Stimulated activated CD8-positive, alpha-beta memory T cell treated with anti-CD3 and anti-CD28 coated beads, Interleukin-15, amount 100 ng/mL, for 1 hour (primary cell): ENCODE measurements around the gene CYB5RL.
"Not testable (repeated sequence)": the region's sequence is repeated elsewhere in the genome, so short reads cannot be mapped to it uniquely, and the experiment has no call there.

Experiments used
- DNase-seq: peaks from one replicate; pipeline ENCODE4 v3.0.0-alpha.2; 2020; ENCODE audit warnings: low read depth

The CYB5RL gene

DNA sequence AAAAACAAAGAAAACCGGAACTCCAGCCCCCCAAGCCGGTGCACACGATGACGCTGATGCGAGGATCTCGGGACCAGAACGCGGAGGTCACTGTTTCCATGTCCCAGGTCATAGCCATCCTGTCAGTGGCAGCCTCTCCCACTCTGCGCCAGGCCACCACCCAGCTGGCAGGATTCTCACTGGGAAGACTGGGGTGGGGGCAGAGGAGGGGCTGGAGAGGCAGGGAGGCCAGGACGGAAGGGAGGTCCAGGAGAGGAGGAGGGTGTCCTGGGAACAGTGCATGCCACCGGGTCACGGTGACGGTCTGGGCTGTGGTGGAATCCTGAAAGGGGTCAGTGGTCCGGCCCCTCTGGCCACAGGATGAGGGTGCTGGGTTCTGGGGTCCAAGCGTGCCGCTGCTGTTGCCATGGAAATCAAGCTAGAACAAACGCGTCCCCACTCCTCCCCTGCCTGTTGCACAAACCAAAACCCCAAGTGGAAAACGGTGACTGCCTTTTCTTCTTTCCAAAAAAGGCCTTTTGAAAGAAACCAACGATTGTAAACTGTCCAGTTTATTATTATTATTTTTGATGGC, 26.2 kb upstream of the CYB5RL start:
- no peak for DNase-seq

DNA sequence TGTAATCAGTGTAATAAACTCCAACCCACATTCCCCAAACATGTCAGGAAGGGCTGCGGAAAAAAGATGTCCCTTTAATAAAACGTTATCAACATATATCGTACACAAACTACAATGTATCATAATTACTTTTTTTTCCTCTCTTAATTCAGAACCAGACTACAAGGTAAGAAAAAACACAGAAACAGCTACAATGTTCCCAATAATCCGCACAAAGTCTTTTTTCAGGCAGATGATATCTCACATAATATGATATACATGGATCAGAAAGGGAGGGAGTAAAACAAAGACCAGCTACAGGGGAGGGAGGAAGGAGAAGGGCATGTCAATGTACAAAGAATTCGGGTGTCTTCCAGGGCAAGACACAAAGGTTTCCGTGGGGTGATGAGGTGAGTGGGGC, 25.5 kb upstream of the CYB5RL start:
- no peak for DNase-seq

DNA sequence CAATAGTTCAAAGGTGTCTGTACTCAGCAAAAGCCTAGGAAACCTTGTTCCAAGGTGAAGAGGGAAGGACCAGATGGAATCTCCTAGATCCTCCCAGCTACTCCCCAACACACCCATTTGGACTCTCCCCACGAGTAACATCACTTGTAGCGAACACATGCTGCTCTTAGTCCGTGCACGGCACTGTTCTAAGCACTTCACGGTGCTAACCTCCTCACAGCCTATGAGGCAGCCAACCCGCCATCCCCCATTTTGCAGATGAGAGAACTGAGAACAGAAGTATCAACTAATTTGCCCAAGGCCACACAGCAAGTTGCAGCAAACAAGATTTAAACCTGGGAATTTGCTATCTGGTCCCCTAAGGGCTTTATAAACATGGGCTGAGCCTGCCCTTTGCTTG, 24.4 kb upstream of the CYB5RL start:
- DNase-seq: no peak

DNA sequence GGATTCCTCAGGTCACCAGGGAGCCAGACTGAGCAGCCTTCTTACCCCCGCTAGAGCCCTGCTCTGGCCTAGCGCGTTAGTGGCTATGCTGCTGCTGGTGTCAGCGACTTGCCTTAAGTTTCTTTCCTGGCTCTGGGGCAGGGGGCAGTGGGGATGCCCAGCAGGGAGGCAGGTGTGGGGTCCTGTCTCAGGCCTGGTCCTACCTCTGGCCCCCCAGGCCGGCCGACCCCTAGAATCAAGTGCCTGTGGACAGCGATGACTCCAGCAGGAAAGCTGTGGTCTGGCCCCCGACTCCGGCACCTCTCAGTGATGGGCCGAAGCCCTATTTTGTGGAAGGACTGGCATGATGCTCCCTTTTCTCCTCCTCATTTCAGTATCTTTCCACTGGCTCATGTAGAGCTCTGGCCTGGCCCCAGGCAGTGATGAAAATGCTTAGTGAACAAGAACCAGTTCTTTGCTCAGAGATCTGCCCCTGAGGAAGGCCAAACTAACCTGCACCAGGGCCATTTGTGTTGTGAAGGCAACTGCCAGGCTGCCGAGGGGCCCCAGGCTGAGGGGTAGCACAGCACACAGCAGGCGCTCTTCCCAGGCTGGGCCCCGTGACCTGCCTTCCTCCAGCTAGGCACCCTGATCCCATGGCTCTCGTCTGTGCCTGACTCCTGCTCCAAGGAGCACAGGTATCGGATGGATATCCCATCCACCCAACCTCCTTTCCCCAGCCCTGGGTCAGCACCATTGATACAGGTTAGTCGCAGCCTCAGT, 23.8 kb upstream of the CYB5RL start:
- DNase-seq: no peak

DNA sequence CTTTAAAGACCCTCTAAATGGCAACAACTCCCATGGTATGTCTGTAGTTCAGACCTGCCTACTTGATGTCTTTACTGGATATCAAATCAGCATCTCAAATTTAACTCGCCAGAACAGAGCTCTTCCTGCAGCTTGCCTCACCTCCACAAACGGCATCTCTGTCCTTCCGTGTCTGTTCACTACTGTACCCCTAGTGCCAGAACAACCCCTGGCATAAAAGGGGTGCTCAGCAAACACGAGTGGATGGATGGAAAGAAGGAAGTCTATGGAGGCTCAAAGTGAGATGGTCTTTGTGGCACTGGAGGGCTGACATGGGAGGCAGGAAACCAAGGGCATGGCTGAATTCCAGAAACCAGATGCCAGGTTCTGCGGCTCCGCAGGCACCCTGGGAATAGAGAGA, 22.9 kb upstream of the CYB5RL start:
- no peak for DNase-seq

DNA sequence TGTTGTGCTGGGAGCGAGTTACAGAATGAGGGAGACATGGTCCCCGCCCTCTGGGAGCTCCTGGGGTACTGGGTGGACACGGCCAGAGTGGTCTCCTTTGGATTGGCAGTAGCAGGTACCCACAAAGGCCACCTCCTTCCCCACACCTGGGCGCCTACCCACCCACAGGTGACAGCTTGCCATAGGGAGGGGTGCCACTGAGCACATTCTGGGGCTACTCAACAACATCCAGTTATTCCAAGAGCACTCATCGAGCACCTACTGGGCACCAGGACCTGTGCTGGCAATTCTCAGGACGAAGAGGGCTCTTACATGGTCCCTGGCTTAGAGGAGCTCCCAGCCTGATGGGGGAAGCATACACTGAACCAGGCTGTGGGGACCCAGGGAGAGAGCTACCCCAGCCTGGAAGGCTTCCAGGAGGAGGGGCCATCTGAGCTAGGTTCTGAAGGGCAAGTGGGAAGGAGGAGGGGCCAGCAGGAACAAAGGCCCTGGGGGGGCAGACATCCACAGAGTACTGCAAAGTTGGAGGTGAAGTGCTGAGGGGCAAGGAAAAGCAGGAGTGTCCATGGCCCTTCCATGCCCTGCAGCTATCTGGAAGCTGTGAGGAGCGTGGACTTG, 22.1 kb upstream of the CYB5RL start:
- no peak for DNase-seq

DNA sequence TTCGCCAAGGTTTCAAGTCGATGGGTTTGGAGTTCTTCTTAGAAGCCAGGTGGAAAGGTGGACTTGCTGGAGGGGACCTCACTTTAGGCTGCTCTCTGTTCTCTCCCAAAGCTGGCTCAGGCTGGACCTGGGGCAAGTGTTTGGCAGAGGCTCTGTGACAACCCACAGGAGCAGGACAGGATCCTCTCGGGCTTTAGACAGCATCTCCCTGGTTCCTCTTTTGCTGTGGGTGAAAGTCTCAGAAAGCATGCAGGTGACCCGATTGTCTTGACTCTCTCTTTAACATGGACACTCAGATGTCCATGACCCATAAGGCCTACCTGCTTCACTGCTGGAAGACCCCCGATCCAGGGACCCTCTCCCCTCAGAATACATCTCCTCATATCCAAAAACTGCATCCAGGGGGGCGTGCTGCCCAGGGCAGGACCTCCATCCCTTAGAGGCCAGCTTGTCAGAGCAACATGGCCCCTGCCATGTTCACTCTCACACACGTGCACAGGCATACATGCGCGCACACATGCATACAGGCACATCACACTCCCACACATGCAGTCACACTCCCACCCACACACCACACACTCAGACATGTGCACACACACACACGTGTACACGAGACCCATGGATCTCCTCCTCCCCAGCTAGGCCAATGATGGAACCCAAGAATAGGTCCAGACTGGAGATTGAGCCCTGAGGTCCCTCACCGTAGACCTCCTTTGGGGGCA, 21.4 kb upstream of the CYB5RL start:
- DNase-seq: no peak

DNA sequence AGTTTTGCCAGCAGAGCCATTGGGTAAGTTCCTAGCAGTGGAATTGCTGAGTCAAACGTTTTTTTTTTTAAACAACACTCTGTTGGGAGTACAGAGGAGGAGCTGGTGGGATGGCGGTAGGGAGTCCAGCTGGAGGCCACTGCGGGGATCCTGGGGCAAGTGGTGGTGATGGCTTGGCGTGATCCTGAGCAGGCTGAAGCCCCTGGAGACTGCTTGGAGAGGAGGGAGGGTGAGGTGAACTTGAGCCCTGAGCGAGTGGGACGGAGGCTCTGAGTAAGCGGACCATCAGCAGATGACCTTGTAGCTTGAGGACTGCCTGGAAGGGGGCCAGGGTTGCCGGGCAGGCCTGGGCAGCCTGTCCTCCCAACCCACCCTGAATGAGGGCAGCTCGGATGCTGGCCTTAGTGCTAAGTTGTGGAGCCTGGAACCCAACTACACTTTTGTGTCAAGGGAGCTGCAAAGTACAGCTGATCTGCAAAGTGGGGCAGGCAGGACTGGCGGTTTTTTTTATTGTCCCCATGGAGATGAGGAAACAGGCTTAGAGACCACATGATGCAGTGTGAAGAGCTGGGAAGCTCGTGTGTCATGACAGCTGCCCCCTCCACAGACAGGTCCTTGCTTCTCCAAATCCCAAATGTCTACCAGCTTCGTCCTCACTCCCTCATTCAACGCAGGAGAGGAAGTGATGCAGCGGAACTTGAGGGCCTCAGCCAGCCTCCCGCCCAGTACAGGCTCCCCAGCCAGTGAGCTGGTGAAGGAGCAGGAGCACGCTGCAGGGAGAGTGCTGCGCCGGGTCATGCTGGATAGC, 20.4 kb upstream of the CYB5RL start:
- no peak for DNase-seq

DNA sequence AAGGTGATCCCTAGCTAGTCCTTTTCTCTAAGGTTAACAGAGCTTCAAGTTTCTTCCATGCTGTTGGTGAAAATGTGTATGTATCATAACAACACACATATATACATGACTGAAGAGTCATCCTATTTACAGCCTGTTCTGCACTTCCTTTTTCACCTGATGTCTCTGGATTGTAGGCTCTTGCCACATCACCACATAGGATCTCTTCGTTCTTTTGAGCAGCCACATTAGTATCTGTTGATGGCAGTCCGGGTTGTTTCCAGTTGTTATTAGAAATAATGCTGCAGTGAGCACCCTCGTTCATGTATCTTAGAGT, 19.8 kb upstream of the CYB5RL start:
- DNase-seq: no peak

DNA sequence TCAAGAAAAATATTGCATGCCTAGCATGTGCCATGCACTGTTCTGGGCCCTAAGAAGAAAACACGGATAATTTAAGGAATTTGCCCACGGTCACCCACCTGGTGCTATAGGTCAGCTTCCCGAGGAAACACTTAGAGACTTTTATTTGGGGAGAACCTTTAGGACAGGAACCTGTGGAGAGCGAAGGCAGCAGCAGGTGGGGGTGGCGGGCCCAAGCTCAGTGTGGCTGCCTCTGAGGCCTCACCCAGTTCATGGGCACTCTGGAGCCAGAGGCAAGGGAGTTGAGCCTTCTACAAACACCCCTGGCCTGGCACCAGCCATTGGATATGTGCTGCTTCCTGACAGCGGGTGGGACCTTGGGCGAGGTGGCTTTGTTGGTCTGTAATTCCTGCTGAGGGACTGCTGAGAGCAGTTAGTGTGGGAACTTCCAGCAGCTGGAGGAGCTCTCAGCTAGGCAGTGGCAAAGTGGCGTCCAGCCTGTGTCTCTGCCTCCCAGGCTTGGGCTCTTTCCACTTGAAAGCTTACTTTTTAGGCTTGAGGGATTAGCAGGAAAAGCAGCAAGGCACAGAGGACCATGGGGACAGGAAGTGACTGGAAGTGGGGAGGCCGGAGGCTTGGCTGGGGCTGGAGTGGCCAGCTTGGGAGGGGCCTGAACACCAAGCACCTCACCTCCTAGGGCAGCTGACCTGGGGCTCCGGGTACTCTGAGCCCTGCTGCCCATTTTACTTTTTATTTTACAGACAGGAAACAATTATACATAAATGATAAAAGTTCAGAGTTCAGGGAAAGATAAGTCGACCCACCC, 19.3 kb upstream of the CYB5RL start:
- DNase-seq: no peak

DNA sequence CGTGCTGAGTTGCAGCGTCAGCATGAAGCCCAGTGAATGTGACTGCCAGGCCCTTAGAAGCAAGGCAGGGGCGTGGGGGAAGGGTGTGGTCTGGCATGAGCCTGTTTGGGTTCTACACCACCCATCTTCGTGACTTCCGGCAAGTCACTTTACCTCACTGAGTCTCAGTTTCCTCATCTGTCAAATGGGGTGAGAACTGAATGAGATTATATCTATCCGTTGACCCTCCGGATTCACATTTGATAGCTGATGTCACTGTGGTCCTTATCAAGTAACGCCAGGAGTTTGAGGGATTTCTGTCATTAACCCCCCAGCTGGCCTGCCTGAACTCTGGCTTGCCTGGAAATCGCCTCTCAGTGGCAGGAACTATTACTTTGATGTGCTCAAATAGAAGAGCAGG, 15.7 kb upstream of the CYB5RL start:
- DNase-seq: no peak

DNA sequence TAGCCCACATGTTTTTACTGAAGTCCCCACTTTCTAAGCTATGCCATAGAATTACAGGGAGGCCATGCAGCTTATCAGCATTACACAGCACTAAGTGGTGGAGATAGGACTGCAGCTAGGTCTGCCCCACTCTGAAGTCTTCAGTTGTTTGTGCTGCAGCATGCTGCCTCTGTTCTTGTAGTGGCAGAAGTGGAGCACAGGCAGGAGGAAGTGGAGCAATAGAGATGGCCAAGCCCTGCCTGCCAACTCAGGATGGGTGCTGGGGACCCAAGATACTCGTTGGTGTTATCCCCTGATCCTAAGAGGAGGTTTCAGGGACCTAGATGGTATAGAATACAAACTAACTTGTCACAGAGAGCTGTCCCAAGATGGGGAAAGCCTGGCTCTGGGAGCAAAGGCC, 13.0 kb upstream of the CYB5RL start:
- DNase-seq: no peak

DNA sequence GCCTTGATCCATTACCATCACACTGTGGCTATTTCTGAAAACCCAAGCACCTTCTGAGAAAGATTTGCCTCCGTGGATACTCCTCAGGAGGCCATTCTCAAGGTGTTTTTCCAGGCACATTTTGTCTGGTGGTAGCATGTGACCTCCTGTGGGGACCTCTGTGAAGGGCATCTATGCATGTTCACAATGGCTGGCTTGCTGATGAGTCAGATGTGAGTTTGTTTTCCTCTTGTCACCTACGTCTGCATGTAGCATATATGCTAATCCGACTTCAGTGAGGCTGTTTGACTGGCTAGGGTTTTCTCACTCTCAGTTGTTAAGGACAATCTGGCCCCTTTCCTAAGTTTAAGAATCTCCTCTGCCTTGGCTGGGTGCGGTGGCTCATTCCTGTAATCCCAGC, 8.1 kb upstream of the CYB5RL start:
- DNase-seq: not testable (repeated sequence)

DNA sequence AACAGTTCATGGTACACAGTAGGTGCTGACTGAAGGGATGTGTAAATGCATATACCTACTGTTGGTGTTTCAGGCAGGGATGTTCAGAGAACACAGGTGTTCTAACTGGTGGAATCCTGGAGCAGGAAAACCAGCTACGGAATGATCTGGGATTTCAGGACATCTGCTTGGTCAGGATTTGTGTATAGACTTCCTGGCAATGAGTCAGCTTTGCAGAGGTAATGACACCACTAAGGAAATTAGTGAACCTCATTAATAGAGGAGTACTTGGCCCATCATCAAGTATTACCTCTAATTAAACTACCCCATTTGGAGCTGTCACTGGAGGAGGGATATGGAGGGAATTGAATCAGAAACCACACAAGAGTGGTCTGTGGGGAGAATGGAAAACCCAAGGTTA, 7.5 kb upstream of the CYB5RL start:
- DNase-seq: no peak

DNA sequence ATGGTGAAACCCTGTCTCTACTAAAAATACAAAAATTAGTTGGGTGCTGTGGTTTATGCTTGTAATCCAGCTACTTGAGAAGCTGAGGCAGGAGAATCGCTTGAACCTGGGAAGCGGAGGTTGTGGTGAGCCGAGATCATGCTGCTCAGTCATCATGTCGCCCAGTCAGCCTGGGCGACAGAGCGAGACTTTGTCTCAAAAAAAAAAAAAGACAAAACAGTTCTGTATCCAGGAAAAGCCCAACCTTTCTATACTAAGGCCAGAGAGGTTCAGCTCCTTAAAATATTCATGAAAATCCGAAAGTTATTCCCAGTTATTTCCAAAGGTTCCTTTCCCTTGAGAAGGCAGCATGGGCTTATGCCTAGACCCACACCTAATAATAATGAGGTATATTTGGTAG, 4.4 kb upstream of the CYB5RL start:
- no peak for DNase-seq

DNA sequence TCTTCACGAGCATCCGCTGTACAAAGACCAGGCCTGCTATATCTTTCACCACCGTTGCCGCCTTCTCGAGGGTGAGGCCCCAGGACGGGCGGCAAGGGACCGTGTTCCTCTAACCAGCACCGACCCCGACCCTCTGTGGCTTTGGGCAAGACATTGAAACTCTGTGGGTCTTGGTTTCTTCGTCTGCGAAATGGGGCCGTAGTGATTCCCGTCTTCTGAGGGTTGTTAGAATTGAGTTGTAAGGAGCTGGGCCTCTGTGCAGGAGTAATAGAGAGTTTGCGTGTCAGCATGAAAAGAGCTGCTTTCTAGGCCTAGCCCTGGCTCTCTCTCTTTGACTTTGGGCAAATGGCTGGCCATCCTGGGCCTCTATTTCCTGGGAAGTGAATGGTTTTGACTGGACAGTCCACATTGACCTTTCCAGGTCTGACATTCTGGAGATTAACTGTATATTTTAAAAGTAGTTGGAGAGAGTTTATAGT, 728 bp upstream of the CYB5RL start:
- DNase-seq: no peak

DNA sequence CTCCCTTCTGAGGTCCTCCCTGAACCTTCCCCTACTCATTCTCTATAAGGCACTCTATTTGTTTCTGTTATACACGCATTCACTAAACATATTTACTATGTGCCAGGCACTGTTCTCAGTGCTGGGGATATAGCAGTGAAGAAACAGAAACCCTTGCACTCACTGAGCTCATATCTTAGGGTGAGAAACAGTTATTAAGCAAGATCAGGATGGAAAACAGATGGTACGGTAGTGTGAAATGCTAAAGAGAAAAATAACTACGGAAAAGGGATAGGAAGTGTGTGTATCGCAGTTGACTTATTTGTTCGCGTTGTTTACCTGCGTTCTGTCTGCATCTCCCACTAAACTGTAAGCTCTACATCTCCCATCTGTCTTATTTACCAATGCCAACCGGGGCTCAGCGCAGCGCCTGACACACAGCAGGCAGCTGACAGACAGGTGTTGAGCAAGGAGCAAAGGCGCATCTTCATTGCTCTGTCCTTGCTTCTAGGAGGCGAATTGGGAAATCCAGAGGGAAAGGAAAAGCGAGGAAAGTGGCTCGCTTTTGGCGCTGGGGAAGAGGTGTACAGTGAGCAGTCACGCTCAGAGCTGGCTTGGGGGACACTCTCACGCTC, 572 bp downstream of the CYB5RL start:
- DNase-seq: no peak

DNA sequence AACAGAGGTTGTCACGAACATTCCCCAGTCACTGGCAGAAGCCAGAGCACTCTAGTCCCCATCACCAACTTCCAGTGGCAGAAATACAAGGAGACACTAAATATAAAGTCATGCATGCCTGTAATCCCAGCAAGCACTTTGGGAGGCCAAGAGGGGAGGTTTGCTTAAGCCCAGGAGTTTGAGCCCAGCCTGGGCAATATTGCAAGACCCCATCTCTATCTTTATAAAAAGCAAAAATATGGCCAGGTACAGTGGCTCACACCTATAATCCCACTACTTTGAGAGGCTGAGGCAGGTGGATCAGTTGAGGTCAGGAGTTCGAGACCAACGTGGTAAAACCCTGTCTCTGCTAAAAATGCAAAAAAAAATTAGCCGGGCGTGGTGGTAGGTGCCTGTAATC, 6.4 kb downstream of the CYB5RL start:
- no peak for DNase-seq

DNA sequence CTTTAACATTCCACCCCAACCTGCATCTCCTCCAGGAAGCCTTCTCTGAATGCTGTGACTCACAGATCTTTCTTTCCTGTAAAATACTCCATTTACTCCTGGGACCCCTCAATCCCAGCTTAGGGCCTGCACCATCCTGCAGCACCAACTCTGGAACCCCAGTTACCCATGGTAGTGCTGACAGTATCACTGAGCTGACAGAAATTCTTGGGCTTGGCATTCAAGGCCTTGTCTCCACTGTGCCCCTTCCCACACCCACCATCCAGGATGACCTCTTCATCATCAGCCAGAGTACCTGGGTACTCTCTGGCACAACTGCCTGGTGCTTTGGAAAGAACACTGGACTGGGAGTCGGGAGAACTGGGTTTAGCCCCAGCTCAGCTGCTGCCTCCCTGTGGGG, 8.3 kb downstream of the CYB5RL start:
- no peak for DNase-seq

DNA sequence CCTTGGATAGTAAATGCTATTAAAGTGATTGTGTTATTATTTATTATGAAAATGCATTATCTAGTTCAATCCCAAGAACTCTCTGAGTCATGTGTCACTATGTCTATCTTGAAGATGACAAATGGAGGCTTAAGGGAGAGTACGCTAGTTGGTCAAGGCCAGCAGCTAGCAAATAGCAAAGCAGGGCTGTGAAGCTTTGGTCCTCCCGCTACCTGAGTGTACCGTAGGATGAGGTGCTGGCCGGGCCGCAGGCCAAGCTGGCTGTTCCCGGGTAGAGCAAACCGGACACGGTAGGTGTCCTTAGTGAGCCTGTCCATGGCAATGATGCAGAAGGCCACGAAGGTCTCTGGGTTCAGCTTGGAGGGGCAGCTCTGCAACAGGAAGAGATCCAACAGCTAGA, 9.3 kb downstream of the CYB5RL start:
- DNase-seq: no peak

DNA sequence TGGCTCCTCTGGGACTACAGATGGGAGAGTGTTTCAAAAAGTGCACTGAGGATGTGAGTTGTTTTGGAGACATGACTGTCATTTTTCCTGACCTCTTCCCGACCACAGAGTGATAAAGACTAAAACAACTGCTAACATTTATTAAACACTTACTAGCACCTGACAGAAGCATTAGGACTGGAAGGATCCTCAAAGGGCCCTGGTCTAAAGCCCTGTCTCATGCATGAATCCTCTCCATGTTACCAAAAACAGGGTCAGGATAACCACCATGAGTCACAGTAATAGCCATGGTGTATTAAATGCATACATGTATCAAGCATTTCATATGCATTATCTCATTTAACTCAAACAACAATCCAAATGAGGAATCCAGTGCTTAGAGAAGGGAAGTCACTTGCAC, 11.5 kb downstream of the CYB5RL start:
- DNase-seq: no peak
